ENCODE results near the gene PIGZ.

The PIGZ gene

DNA sequence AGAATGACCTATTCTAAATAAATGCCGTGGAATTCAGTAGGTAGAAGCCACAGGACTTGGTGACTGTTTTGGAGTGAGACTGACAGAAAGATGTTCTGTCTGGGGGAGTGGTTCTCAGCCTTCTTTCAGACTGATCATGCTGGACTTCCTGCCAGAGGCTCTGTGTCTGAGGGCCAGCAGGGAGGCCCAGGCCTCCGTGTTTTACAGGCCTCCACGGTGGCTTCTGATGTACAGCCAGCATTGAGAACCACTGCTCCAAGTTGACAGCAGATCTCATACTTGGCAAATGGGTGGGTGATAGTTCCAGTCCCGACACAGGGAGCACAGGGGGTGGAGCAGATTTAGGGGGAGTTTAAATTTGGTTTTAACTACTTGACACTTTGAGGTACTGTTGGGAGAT, 6.7 kb upstream of the PIGZ start:
- DNase-seq (ENCODE audit: low read depth), result no peak
- no peak overlapping the region for H3K4me3 ChIP-seq (ENCODE audit: low read depth, low read length)
- TF ChIP-seq, protein P1, sequence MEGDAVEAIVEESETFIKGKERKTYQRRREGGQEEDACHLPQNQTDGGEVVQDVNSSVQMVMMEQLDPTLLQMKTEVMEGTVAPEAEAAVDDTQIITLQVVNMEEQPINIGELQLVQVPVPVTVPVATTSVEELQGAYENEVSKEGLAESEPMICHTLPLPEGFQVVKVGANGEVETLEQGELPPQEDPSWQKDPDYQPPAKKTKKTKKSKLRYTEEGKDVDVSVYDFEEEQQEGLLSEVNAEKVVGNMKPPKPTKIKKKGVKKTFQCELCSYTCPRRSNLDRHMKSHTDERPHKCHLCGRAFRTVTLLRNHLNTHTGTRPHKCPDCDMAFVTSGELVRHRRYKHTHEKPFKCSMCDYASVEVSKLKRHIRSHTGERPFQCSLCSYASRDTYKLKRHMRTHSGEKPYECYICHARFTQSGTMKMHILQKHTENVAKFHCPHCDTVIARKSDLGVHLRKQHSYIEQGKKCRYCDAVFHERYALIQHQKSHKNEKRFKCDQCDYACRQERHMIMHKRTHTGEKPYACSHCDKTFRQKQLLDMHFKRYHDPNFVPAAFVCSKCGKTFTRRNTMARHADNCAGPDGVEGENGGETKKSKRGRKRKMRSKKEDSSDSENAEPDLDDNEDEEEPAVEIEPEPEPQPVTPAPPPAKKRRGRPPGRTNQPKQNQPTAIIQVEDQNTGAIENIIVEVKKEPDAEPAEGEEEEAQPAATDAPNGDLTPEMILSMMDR (conservative IDR thresholded peaks at IDR 0.05; ENCODE audit: low read depth, low read length), result no peak

DNA sequence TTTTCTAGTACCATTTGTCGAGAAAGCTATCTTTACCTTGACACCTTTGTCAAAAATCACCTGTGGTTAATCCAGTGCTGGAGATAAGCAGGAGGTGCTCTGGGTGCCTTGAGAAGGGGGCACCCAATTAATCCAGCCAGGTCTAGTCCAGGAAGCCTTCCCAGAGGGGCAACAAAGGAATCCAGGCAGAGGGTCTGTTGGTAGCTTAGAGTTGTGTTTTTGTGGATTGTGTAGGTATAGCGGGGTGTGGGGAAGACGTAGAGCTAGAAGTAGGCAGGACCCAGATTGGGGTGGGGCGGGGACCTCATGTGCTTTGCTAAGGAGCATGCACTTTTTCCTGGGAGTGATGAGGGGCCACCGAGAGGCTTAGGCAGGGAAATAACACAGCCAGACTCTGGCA, 6.0 kb upstream of the PIGZ start:
- TF ChIP-seq, protein P1 (conservative IDR thresholded peaks at IDR 0.05; ENCODE audit: low read depth, low read length), result no peak
- H3K4me3 ChIP-seq (ENCODE audit: low read depth, low read length), result no peak overlapping the region
- DNase-seq (ENCODE audit: low read depth), result no peak

DNA sequence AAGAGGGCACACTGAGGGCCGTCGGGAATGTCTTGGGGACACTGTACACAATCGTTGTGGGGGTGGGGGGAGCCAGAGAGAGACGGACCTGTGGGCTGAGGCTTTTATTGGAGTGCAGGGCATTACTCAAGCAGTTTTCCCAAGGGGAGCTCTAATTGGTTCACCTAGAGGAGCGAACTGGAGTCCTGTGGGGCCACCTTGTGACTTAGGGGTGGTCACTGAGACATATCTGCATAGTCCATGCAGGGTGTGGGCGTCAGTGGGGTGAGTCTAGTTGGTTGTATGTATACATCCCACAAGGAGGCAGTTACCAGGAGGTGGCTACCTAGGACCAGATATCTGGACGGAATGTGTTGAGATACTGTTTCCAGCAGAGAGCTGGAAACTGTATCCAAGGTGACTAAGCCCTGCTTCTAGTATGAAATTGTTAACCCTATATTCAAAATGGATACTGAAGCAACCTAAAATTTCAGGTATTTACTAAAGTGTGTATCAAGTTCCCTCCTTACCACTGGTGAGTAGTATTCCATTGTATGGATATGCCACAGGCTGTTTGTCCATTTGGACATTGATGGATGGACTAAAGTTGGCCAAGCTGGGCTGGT, 2.6 kb upstream of the PIGZ start:
- TF ChIP-seq, protein P1 (conservative IDR thresholded peaks at IDR 0.05; ENCODE audit: low read depth, low read length), result no peak
- H3K4me3 ChIP-seq (ENCODE audit: low read depth, low read length), result no peak overlapping the region
- DNase-seq (ENCODE audit: low read depth), result no peak

DNA sequence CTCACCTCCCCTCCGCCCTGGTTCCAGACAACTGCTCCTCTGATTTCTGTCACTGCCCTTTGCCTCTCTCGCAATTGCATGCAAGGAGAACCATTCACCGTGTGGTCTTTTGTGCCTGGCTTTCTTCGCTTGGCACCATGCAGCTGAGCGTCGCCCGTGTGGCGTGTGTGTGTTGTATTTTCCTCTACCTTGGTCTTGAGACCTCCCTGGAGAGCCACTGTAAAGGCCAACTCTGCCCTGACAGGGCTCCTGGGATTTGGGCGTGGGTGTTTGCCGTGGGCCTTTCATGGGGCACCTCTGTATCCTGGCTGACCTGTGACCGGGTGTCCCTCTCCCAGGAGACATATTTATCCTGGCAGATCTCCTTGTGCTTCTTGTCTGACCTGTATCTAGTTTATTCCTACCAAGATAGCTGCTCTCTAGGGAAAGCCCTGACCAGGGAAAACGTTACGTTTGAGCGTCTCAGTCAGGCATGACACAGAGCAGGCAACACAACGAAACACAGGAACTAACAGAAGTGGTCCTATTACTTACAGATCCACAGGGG, 2.0 kb upstream of the PIGZ start:
- TF ChIP-seq, protein P1 (conservative IDR thresholded peaks at IDR 0.05; ENCODE audit: low read depth, low read length), result no peak
- H3K4me3 ChIP-seq (ENCODE audit: low read depth, low read length), result no peak overlapping the region
- DNase-seq (ENCODE audit: low read depth), result no peak

DNA sequence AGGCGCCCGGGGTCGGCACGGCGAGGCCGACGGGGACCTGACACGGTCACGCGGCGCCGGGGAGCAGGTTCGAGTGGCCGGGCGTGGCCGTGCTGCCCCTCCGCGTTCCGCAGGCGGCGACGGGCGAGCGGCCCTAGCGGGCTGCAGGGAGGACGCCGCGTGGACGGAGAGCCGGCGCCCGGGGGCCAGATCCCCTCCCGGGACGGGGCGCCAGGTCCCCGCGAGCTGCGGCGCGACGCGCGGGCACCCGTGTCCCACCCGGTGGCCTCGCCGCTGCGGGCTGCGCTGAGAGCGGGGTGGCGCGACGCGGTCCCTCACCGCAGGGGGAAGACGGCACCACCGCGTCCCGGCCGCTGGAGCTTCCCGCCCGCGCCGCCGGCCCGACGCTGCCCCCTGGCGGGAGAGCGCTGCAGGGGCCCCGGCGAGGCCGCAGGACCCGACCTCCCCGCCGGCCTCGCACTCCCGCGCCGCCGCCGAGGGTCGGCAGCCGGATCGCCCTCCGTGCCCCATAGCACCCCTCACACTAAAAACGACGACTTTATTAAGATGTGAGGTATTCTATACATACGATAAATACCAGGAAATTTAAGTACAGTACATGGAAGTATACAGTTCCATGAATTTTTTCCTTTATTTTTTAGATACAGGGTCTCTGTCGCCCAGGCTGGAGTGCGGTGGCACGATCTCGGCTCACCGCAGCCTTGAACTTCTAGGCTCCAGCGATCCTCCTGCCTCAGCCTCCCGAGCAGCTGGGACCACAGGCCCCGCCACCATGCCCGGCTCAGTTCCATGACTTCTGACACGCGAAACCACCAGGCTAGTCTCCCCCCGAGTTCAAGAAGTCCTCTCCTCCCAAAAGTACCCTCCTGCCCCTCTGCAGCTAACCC, 1.3 kb upstream of the PIGZ start:
- peak; percentile 44 for DNase-seq (ENCODE audit: low read depth)
- H3K4me3 ChIP-seq (ENCODE audit: low read depth, low read length), result peak overlapping the region; percentile 64
- TF ChIP-seq, protein P1 (conservative IDR thresholded peaks at IDR 0.05; ENCODE audit: low read depth, low read length), result peak; percentile 44

DNA sequence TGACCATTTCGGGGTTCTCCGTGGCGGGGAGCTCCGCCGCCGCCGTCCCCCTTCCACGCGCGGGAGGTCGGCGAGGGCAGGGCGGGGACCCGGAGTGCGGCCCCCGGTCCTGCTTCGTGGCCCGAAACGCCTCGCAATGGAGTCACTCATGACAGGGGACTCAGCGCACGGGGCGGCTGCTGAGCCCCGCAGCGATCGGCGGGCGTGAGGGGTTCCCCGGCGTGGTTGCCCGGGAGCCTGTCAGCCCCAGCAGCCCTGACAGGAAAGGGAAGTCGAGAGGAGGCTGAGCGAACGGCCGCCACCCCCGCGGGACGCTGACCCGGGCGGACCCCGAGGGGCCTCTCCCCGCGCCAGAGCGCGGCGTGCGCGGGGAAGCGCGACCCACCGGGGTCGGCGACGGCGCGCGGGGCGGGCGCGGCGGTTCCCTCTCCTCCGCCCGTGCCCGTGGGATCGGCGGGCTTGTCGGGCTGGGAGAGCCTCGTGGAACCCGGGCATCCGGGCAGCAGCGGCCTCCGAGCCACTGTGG, 564 bp upstream of the PIGZ start:
- TF ChIP-seq, protein P1 (conservative IDR thresholded peaks at IDR 0.05; ENCODE audit: low read depth, low read length), result no peak
- DNase-seq (ENCODE audit: low read depth), result no peak
- peak overlapping the region; percentile 64 for H3K4me3 ChIP-seq (ENCODE audit: low read depth, low read length)

Measured in choroid plexus epithelial cell (primary cell).